Pancreas (tissue), 10 donors: ENCODE results near the gene C2orf68. TPM values are rescaled to one million over a fixed set of nuclear protein-coding genes. Genes with fewer than 3 reads are reported as not detected.

Source experiments
- ATAC-seq, 4 donors: fragments of 200-7000 bp; cut with Tn5 transposase; one replicate each; pipeline versions ENCODE4 v1.8.0 to v1.9.1; 2020; ENCODE audit warnings: mild to moderate bottlenecking in 4 of 4, moderate library complexity in 4 of 4
- DNase-seq, 6 donors: peaks; one replicate each; pipeline ENCODE4 v3.0.0-alpha.2; 2020
- FAIRE-seq: peaks from 2 replicates; lab custom pipeline; 2012; peaks lifted over from hg19 to GRCh38; lab: Jason Lieb, UNC
- H3K27ac ChIP-seq, 4 donors: fragments of 200-600 bp; sonication (generic); 1 replicate in 3 of 4; 2 replicates in 1 of 4; pipeline versions ENCODE4 v1.5.0 to v1.8.0; 2020
- H3K27me3 ChIP-seq, 4 donors: fragments of 200-600 bp; one replicate each; pipeline ENCODE4 v1.8.0; 2021
- H3K36me3 ChIP-seq, 3 donors: fragments of 200-600 bp; sonication (generic) in 1 of 3; one replicate each; pipeline versions ENCODE4 v1.5.0 to v1.8.0; 2020 to 2021
- H3K4me1 ChIP-seq, 3 donors: fragments of 200-600 bp; one replicate each; pipeline ENCODE4 v1.8.0; 2021
- H3K4me3 ChIP-seq, 4 donors: fragments of 200-600 bp; sonication (generic) in 2 of 4; one replicate each; pipeline versions ENCODE4 v1.5.0 to v1.8.0; 2020 to 2021
- H3K9me3 ChIP-seq, 4 donors: fragments of 200-600 bp; one replicate each; pipeline ENCODE4 v1.8.0; 2021
- CTCF ChIP-seq, 4 donors: fragments of 200-600 bp; sonication (generic) in 3 of 4; IDR thresholded peaks; one replicate each; pipeline versions ENCODE4 v1.5.0 to v1.8.0; 2021; ENCODE audit warnings: antibody characterized with exemption in 4 of 4
- WGBS, 2 donors: extraction: QIAGEN DNeasy Blood & Tissue Kit; methylation state at CpG; one replicate each; pipeline ENCODE4 v1.1.7; 2013; 5-methylcytosine and 5-hydroxymethylcytosine counted together
- intact Hi-C, 3 donors: fragments of 100-400 bp; cut with DNase I; formaldehyde crosslinking; loops; one replicate each; pipeline versions ENCODE4 v1.11.1 to v1.14.2; 2022
- polyA plus RNA-seq, 2 donors: library from polyadenylated mRNA; stranded (reverse); fragments of 200-250 nt; gene quantifications; one replicate each; pipeline ENCODE4 v1.2.3, GENCODE V29; 2013
- total RNA-seq, 6 donors: library from RNA; stranded (reverse); fragmentation: NEBNext Ultra II Directional in 4 of 6; extraction: Animal tissue kit (Norgen Biotek cat#: 25700) in 4 of 6; gene quantifications; one replicate each; pipeline versions ENCODE4 v1.2.1 to v1.2.4, GENCODE V29; 2021 to 2023
- donor health status: healthy with polysubstance abuse.
- donor health status: DM: no; HTN: no; CAD: no; lungs with moderate emphysema.
- donor health status: DM: no; HTN: no; CAD: no.
- donor health status: control.
- donor health status: control.
- donor health status: Bipolar disorder and iron deficiency.
- donor health status: DM: yes; HTN: yes; CAD: no.
- donor health status: DM: no; HTN: no; CAD: no.
- donor health status: DM: no; HTN: no; CAD: no.
- donor health status: DM: yes; HTN: yes; CAD: no.

C2orf68 gene
- total and polyA plus RNA-seq, 8 donors, result 12.3 to 33.1 (median 15.8) TPM

DNA sequence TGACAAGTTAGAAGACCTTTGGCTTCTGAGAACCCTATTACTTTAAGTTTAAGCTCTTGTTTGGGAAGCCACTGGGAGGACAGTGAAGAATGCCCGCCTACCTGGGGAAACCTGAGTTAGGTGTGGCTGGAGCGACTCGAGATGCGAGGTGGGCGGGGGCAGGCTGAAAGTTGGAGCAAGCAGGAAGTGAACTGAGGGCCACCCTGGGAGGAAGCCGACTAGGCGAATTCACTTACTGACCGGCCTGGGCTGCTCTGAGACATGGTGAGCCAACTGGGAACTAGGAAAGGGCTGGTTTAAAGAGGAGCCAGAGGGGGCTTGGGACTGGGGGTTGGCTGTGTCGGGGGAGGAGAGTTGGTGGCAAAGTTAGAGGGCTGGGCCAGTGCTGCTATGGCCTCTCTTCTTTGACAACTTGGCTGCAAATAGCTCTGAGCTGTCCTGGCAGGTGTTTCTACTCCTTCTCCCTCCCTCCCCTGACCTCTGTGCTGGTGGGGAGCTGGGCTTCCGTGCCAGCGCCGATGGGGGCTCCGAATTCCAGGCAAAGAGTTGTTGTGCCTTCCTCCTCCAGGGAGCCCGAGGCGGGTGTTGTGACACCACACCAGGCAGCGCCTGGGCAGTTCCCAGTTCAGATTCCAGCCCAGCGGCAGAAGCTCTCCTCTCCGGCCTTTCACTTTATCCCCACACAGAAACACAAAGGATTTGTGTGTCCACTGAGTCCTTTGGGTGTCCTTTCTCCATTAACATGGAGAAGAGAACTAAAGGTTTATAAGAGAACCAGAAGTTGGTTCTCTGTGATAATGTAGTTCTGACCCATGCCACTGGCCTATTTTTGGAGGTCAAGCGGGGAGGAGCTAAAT, 34.3 kb downstream of the C2orf68 start, which contains the start of gene VAMP8:
TSS of gene VAMP8 (plus strand) at position 201 of the 857 bp plus-strand sequence. CDS start at position 262, 61 bp downstream.
- Histone ChIP-seq H3K9me3 (no peaks in the 10 kb centered on the region), H3K27ac (peak within 1 kb of the TSS; percentile 75 to 91 (median 83)), H3K36me3 (peaks cover 0 to 4% (median 0%) of the 10 kb centered on the region in 3 donors), H3K4me1 (peaks cover 9 to 18% (median 11%) of the 10 kb centered on the region in 3 donors), H3K4me3 (peak within 1 kb of the TSS; percentile 32 to 70 (median 50)), H3K27me3 (no peaks in the 10 kb centered on the region)
- ATAC-seq (peak; percentile 85 to 93 (median 90)), DNase-seq (peak; percentile 78 to 90 (median 82)), FAIRE-seq (no peak)
- WGBS, 2 donors, result 5 to 6% methylated on average over 19 of the region's 19 CpGs
- intact Hi-C loops, result no loop called here
- no peak for TF ChIP-seq CTCF (IDR thresholded peaks at IDR 0.05)

DNA sequence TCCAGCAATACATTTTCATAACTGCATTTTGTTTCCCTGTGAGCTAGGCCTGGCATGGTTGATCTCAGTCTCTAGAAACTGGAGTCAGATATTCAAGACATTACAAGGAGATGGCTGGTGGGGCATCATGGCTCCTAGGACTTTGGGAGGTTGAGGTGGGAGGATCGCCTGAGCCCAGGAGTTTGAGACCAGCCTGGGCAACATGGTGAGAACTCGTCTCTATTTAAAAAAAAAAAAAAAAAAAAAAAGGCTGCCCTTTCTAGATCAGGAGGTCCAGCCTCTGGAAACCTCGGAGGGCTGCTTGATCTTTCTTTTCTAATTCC, 34.8 kb downstream of the C2orf68 start:
- H3K27ac ChIP-seq, result peak overlapping the region; percentile 75 to 91 (median 83)

GRCh38 chr2:85575739-85576138, 36.1 kb downstream of the C2orf68 start:
- intact Hi-C loops, result no loop called here
- FAIRE-seq (no peak), ATAC-seq (no peak), DNase-seq (no peak)
- Histone ChIP-seq H3K4me1 (peaks cover 9 to 18% (median 11%) of the 10 kb centered on the region in 3 donors), H3K27me3 (no peaks in the 10 kb centered on the region), H3K36me3 (no peaks in the 10 kb centered on the region), H3K9me3 (no peaks in the 10 kb centered on the region), H3K27ac (no peak overlapping the region), H3K4me3 (no peak overlapping the region)
- no peak for TF ChIP-seq CTCF (IDR thresholded peaks at IDR 0.05)
- WGBS, 2 donors, result 78 to 81% methylated on average over 8 of the region's 8 CpGs

More for the DNA sequence above, 34.8 kb downstream of the C2orf68 start:
- peaks cover 0 to under 1% (median 0%) of the 10 kb centered on the region in 3 donors for H3K36me3 ChIP-seq
- no peak for DNase-seq
- peaks cover 9 to 18% (median 11%) of the 10 kb centered on the region in 3 donors for H3K4me1 ChIP-seq
- WGBS, 2 donors, result 9 to 23% methylated on average over 3 of the region's 3 CpGs
- H3K4me3 ChIP-seq, result peak overlapping the region in 2 of 4 donors; percentile 60 to 70
- intact Hi-C loops, result no loop called here
- H3K27me3 ChIP-seq, result no peaks in the 10 kb centered on the region
- ATAC-seq, result peak in 1 of 4 donors; percentile 4
- no peaks in the 10 kb centered on the region for H3K9me3 ChIP-seq
- no peak for FAIRE-seq
- TF ChIP-seq CTCF (IDR thresholded peaks at IDR 0.05), result no peak

DNA sequence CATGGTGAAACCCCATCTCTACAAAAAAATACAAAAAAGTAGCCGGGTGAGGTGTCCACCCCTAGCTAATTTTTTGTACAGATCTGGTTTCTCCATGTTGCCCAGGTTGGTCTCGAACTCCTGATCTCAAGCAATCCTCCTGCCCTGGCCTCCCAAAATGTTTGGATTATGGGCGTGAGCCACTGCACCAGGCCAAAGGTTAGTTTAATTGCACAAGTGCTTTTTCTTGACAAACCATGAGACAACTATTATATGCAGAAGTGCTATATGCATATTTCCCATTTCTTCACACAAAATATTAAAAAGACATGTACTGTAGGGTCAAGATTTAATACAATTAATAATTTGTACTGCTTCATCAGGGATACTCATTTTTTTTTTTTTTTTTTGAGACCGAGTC, 45.6 kb downstream of the C2orf68 start:
- no peak for ATAC-seq

More for the DNA sequence above, 45.6 kb downstream of the C2orf68 start:
- no peak for TF ChIP-seq CTCF (IDR thresholded peaks at IDR 0.05)
- 75 to 90% methylated on average over 4 of the region's 4 CpGs for WGBS, 2 donors
- Histone ChIP-seq H3K4me1 (no peaks in the 10 kb centered on the region), H3K9me3 (no peaks in the 10 kb centered on the region), H3K36me3 (no peaks in the 10 kb centered on the region), H3K4me3 (no peak overlapping the region), H3K27ac (no peak overlapping the region), H3K27me3 (no peaks in the 10 kb centered on the region)
- intact Hi-C loops, result no loop called here
- DNase-seq, result no peak
- no peak for FAIRE-seq
